Stromal cell of bone marrow (primary cell): ENCODE data around the gene PTPRR.

Experiments used
- DNase-seq: peaks from one replicate; pipeline ENCODE4 v3.0.0-alpha.2; 2012; ENCODE audit warnings: low read depth

PTPRR gene

GRCh38 chr12:70910666-70911065 lies 9.9 kb downstream of the PTPRR start:
- no peak for DNase-seq

GRCh38 chr12:70908978-70909377 lies 11.6 kb downstream of the PTPRR start:
- no peak for DNase-seq

DNA sequence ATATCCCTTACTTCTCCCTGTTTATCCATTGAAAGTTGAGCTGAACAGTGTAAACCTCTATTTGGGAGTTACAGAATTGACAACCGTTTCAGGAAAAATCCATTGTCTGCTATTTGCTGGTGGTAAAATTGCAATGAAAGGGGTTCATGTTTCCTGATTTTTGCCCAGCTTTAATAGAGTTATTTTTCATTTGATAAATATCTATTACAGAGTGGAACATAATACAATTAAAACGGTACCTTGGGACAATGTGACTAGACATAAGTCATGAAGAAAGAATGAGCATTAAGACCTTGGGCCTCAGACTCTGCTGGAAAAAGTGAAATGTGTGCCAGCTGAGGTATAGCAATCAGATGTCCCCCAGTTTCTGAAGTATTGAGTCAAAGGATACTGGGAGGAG lies 13.1 kb downstream of the PTPRR start:
- no peak for DNase-seq

DNA sequence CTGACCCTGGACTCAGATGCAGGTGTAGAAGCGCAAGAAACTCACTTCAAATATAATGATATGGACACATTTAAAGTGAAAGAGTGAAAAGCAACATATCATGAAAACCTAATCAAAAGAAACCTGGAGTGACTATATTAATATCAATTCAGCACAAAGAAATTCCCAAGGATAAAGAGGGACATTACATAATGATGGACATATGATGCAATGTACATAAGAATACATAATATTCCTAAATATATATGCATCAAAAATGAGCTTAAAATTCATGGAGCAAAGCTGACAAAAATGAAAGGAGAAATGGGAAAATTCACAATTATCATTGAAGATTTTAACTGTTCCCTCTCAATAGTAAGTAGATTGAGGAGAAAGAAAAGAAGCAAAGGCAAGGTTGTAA lies 24.6 kb downstream of the PTPRR start:
- no peak for DNase-seq

DNA sequence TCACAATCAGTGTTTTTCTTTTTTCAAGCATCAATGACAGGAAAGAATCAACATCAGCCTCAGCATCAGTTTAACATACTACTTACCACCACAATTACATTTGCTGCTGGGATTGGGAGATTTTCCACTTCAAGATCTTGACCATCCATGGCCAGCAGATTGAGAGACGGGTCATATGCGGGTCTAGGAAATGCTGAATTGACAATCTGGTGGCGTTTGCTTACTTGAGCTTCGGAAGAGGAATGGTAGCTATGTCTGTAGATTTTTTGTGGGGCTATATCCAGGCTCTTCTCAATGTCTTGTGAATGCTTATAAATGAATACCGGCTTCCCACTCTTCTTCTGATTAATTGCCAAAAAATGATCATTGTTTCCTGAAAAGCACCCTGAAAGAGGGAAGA lies 27.9 kb downstream of the PTPRR start:
- no peak for DNase-seq

GRCh38 chr12:70890895-70891832 lies 29.4 kb downstream of the PTPRR start:
- no peak for DNase-seq

GRCh38 chr12:70885956-70886355 lies 34.6 kb downstream of the PTPRR start:
- no peak for DNase-seq

DNA sequence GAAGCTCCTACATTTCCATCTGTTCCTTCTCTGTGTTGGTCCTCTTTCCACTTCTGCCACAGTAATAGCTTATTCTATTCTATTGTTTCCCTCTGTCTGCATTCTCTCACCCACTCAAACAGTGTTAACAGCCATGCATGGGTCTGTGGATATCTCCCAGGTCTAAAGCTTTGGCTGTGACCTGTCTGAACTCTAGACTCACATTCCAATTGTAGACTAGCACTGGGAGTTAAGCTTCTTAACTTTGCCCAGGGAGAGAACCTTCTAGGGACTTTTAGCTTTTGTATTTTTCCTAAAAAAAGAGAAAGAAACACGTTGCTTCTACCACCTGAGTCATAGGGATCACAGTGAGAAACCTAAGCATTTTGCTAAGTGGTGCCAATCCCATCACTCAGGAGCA lies 36.7 kb downstream of the PTPRR start:
- DNase-seq, result no peak

- DNase-seq, result no peak
Observed at GRCh38 chr12:70880744-70881143, 39.8 kb downstream of the PTPRR start.

DNA sequence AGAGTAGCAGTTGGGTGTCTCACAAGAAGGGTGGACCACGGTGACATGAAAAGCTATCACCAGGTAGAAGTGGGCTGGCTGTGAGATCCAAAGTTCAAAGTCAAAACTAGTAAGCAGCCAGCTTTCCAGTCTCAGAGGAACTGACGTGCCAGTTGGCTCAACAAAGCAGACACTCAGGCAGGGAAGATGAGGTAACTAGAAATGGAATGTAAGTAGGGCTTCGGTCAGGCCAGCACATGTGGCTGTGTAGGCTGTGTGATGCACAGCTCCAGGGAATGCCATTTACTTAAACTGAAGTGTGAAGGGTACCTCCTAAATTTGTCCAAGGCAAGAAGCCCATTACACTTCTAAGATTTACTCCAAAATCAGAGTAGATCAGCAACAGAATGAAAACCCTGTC lies 43.6 kb downstream of the PTPRR start:
- peak; percentile 9 for DNase-seq

DNA sequence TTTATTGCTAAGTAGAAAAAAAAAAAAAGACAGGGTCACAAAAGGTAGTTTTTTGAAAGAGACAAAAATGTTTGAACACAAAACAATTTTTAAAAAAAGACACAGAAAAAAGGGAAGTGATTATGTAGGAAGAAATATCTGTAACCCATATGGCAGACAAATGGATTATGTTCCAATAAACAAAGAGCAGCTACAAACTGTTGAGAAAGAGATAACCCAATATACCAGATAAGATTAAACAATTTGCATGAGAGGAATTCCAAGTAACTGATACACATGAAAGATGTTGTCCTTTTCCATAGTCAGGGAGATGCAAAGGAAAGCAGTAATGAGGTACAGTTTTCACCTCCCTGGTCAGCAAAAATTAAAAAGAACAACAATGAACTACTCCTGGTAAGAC lies 44.9 kb downstream of the PTPRR start:
- no peak for DNase-seq

DNA sequence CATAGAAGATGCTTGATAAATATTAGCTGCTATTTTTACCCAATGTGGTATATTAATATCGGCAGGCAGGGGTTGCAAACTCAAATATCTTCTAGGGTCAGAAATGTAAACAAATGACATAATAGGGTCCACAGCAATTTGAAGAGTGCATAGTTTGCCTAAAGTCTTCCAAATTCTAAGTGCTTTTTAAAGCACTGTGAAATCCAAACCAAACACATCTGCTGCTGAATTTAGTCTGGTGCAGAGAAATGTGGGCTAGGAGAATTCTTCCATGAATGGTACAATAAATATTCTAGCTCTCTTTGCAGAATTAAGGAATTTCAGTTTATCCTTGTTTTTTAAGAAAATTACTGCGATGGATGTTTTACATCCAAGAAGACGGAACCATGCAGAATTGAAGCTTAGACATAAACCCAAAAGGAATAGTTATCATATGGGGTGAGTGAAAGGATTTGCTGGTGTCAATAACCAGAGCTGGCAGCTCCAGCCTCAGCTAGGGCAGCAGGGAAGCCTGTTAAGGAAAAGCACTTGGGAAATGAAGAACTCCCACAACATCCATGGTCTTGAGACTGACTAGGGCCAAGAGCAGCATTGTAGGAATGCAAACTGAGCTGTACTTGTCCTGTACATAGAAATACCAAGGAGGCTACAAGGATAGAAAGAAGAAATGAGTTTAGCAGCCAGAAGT lies 65.5 kb downstream of the PTPRR start:
- DNase-seq, result no peak

DNA sequence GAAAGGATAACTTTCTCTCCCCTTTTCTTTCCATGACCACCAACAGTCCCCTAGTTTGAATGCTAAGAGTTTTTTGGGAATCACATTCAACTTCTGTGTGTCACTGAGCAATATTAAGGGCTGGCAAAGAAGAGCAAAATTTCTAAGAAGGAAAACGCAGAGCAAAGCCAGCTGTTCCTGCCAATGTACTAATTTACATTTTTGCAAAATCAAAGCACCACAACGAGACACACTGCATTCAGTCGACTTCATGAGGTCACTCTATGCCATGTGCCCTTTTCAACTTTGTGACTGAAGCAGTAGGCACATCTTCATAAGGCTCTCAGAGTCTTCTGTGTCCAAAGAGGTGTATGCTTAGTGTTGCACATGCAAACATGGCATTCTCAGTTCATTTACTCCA lies 66.4 kb downstream of the PTPRR start:
- DNase-seq, result no peak

GRCh38 chr12:70853326-70853725 lies 67.2 kb downstream of the PTPRR start:
- peak; percentile 83 for DNase-seq

GRCh38 chr12:70852416-70853150 lies 68.0 kb downstream of the PTPRR start:
- no peak for DNase-seq

GRCh38 chr12:70849265-70849960 lies 71.1 kb downstream of the PTPRR start:
- peak; percentile 25 for DNase-seq

DNA sequence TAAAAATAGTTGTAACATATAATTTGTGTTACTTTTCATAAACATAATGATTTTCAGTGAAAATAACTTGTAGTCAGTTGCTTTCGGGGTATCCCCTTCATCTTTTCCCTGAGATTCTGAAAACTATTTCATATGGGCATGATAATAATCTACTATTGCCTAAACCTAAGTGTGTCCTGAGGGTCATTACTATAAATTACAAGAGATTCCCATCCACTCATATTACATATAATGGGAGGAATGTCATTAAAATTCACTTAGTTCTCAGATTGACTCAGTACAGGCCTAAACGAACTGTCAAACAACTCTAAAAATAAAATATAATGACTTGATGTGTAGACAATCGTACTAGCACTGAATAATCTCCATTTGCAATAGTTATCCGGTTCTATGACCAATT lies 72.7 kb downstream of the PTPRR start:
- DNase-seq, result no peak

- no peak for DNase-seq
Observed at GRCh38 chr12:70845268-70845667, 75.3 kb downstream of the PTPRR start.

GRCh38 chr12:70843363-70843762 lies 77.2 kb downstream of the PTPRR start:
- DNase-seq, result no peak

DNA sequence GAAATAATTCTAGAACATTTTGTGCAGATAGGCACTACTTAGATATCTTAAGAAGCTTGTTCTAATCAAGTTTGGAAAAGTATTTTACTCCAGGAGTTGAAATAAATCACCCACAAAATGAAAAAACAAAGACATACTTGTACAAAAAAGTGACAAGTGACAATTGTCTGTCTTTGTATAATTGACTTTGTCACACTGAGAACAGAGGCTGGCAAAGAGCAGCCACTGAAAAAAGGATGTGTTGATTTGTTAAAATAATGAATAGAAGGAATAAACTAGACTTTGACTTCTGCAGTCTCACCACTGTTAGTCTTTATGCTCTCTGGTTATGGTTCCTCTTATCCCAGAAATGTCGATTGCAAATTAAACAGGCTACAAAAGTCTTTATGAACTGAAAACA lies 77.6 kb downstream of the PTPRR start:
- no peak for DNase-seq

GRCh38 chr12:70842136-70842535 lies 78.4 kb downstream of the PTPRR start:
- DNase-seq, result no peak
